RWPE2 (cell line): ENCODE data around the gene GLTP.

Experiments used
- ATAC-seq: fragments of 200-7000 bp; cut with Tn5 transposase; 3 replicates; pipeline ENCODE4 v1.9.1; 2021; ENCODE audit warnings: low read depth
- DNase-seq: peaks from one replicate; pipeline ENCODE4 v3.0.0-alpha.2; 2020; ENCODE audit warnings: low spot score
- H3K27ac ChIP-seq: fragments of 450-650 bp; 2 replicates; pipeline ENCODE4 v1.5.1; 2017; ENCODE audit warnings: mild to moderate bottlenecking; ENCODE audit not compliant: poor library complexity, severe bottlenecking
- H3K27me3 ChIP-seq: fragments of 250-450 bp; sonication (Bioruptor Pico); 2 replicates; pipeline ENCODE4 v1.5.1; 2021; ENCODE audit warnings: mild to moderate bottlenecking, moderate library complexity; ENCODE audit not compliant: insufficient read depth, poor library complexity, severe bottlenecking
- H3K36me3 ChIP-seq: fragments of 250-450 bp; sonication (Bioruptor Pico); 2 replicates; pipeline ENCODE4 v1.5.1; 2020; ENCODE audit warnings: low read depth, mild to moderate bottlenecking, moderate library complexity
- H3K4me1 ChIP-seq: fragments of 250-450 bp; sonication (Bioruptor Pico); 2 replicates; pipeline ENCODE4 v1.5.1; 2021; ENCODE audit warnings: mild to moderate bottlenecking, moderate library complexity; ENCODE audit not compliant: insufficient read depth, poor library complexity, severe bottlenecking
- H3K4me3 ChIP-seq: fragments of 250-450 bp; sonication (Bioruptor Pico); 2 replicates; pipeline ENCODE4 v1.5.1; 2021; ENCODE audit warnings: mild to moderate bottlenecking, moderate library complexity; ENCODE audit not compliant: severe bottlenecking
- H3K9me3 ChIP-seq: fragments of 250-450 bp; sonication (Bioruptor Pico); 2 replicates; pipeline ENCODE4 v1.5.1; 2021; ENCODE audit warnings: mild to moderate bottlenecking, moderate library complexity; ENCODE audit not compliant: severe bottlenecking
- CTCF ChIP-seq: fragments of 450-650 bp; IDR thresholded peaks from one replicate; pipeline ENCODE4 v1.5.1; 2017; ENCODE audit warnings: mild to moderate bottlenecking, moderate library complexity; ENCODE audit not compliant: poor library complexity, severe bottlenecking

GLTP gene

GRCh38 chr12:109847142-109847735 lies 33.1 kb downstream of the GLTP start:
- H3K4me3 ChIP-seq: no peak overlapping the region
- no peak for DNase-seq
- H3K27ac ChIP-seq: no peak overlapping the region
- peaks cover 4% of the 10 kb centered on the region; the same call in 1 of the 2 replicates for H3K36me3 ChIP-seq
- TF ChIP-seq CTCF: no peak
- no peak for ATAC-seq
- H3K27me3 ChIP-seq: no peaks in the 10 kb centered on the region
- H3K9me3 ChIP-seq: no peaks in the 10 kb centered on the region
- no peaks in the 10 kb centered on the region for H3K4me1 ChIP-seq

- H3K27me3 ChIP-seq: no peaks in the 10 kb centered on the region
- peaks cover 2% of the 10 kb centered on the region for H3K4me1 ChIP-seq
- TF ChIP-seq CTCF: no peak
- no peak for DNase-seq
- H3K4me3 ChIP-seq: no peak overlapping the region
- H3K36me3 ChIP-seq: no peaks in the 10 kb centered on the region; the same call in 1 of the 2 replicates
- ATAC-seq: no peak
- H3K27ac ChIP-seq: no peak overlapping the region
- no peaks in the 10 kb centered on the region for H3K9me3 ChIP-seq
Measured at GRCh38 chr12:109845824-109846205, 34.5 kb downstream of the GLTP start.

- H3K27ac ChIP-seq: no peak overlapping the region
- ATAC-seq (peak; percentile 71), DNase-seq (peak; percentile 79)
- H3K36me3 ChIP-seq: no peaks in the 10 kb centered on the region
- H3K9me3 ChIP-seq: no peaks in the 10 kb centered on the region
- H3K27me3 ChIP-seq: no peaks in the 10 kb centered on the region
- peaks cover 8% of the 10 kb centered on the region for H3K4me1 ChIP-seq
- peak; percentile 98 for TF ChIP-seq CTCF
- H3K4me3 ChIP-seq: no peak overlapping the region
Measured at GRCh38 chr12:109844983-109845823, 35.1 kb downstream of the GLTP start.

- H3K9me3 ChIP-seq: no peaks in the 10 kb centered on the region
- no peaks in the 10 kb centered on the region for H3K27me3 ChIP-seq
- TF ChIP-seq CTCF: no peak
- H3K4me1 ChIP-seq: peaks cover 11% of the 10 kb centered on the region
- H3K36me3 ChIP-seq: no peaks in the 10 kb centered on the region
- H3K4me3 ChIP-seq: no peak overlapping the region
- no peak for DNase-seq
- H3K27ac ChIP-seq: no peak overlapping the region
- no peak for ATAC-seq
Measured at GRCh38 chr12:109844091-109844490, 36.2 kb downstream of the GLTP start.

- TF ChIP-seq CTCF: peak; percentile 7
- H3K9me3 ChIP-seq: no peaks in the 10 kb centered on the region
- H3K27ac ChIP-seq: no peak overlapping the region
- no peaks in the 10 kb centered on the region for H3K36me3 ChIP-seq
- ATAC-seq (no peak), DNase-seq (no peak)
- no peak overlapping the region for H3K4me3 ChIP-seq
- H3K27me3 ChIP-seq: no peaks in the 10 kb centered on the region
- peaks cover 30% of the 10 kb centered on the region for H3K4me1 ChIP-seq
Measured at GRCh38 chr12:109842021-109842420, 38.3 kb downstream of the GLTP start.
